A549 (cell line): ENCODE measurements around the gene PCDH15.

Experiments used
- CTCF ChIP-seq: fragments of >200 bp; sonication (Bioruptor Twin); formaldehyde crosslinking; IDR thresholded peaks from 3 replicates; pipeline ENCODE4 v1.5.1; 2016
- EP300 ChIP-seq, 2 experiments: fragments of >200 bp; sonication (Bioruptor Twin); formaldehyde crosslinking; IDR thresholded peaks; 2 replicates in 1 of 2; 3 replicates in 1 of 2; pipeline ENCODE4 v1.6.1; 2016 to 2017
- HDAC2 ChIP-seq: fragments of 200-600 bp; sonication (generic); IDR thresholded peaks from 2 replicates; pipeline ENCODE4 v1.6.1; 2016
- NR3C1 ChIP-seq: fragments of >200 bp; sonication (Bioruptor Twin); formaldehyde crosslinking; IDR thresholded peaks from 3 replicates; pipeline ENCODE4 v1.6.1; 2017
- POLR2AphosphoS2 ChIP-seq: conservative IDR thresholded peaks from 2 replicates; pipeline ENCODE4 v1.6.1; 2012; ENCODE audit warnings: low read length, improper control_type of control experiment, inconsistent platforms
- ZNF302 ChIP-seq: fragments of 250-450 bp; sonication (Bioruptor Pico); IDR thresholded peaks from 2 replicates; pipeline ENCODE4 v1.9.0; 2021; ENCODE audit warnings: inconsistent platforms, mild to moderate bottlenecking, moderate library complexity

DNA sequence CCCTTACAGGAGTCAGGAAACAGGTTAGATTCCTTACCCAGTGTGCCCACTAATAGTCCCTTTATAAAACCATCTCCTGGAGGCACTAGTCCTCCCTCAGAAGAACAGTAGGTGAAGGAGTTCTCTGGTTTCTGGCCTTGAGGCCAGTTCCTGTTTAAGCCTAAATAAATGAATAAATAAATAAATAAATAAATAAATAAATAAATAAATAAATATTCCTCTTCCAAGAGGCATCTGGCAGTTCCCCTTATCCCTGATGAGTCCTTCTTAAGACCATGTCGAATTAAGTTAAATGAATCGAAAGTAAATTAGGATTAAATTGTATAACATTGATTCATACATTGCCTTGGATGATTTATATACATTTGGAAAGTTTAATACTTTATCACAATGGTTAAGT is 223.3 kb downstream of the PCDH15 start:
- no peak for TF ChIP-seq HDAC2
- TF ChIP-seq POLR2AphosphoS2 = no peak
- TF ChIP-seq ZNF302 (CRISPR knock-in tag) = no peak
- TF ChIP-seq CTCF = no peak
- TF ChIP-seq EP300 (IDR thresholded peaks at IDR 0.05) = no peak
- no peak for TF ChIP-seq NR3C1
